Effector CD4-positive, alpha-beta T cell (primary cell): ENCODE results near the gene FMNL1.

Experiments used
- DNase-seq: peaks from one replicate; pipeline ENCODE4 v3.0.0-alpha.2; 2020

FMNL1 gene

DNA sequence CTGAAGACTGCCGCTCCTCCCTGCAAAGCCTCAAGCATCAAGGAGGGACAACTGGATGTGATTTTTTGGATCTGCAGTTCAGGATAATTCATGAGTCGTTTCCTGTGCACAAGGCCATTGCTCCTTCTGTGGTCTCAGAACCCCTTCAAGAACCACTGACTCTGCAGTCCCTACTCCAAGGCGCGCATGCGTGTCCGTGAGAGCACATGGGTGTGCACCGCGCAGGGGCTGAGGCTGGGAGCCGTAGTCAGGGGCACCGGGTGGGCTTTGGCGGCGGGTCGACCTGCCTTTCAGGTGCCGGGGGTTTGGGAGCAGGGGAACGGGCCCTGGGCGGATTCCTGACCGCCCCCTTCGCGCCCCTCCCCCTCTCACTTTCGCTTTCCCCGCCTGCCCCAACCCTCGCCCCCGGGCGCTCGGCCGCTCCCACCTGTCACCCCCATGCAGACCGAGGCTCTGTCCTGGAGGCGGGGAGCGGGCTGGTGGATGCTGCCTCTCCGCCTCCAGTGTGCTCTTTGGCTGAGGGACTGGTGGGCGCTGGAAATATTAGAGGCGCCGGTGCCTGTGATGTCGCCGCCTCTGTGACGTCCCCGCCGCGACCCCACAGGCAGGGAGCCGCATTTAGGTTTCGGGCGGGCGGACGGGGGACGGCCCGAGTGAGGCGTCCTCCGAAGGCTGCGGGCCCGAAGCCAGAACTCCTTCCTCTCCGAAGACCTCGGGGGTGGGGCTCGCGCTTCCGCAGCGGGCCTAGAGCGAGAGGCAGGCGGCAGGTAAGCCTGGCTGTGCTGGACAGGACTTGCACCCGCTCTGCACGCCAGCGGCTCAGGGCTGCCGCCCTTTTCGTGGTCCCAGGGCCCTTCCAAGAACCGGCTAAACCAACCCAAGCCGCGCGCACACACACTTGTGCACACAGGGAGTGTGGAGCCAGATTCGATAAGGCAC lies 40.2 kb downstream of the FMNL1 start, which contains the start of gene SPATA32:
TSS of gene SPATA32 (minus strand) at position 518 of the 939 bp plus-strand sequence. CDS start at position 440, 78 bp downstream.
- DNase-seq = peak; percentile 44

DNA sequence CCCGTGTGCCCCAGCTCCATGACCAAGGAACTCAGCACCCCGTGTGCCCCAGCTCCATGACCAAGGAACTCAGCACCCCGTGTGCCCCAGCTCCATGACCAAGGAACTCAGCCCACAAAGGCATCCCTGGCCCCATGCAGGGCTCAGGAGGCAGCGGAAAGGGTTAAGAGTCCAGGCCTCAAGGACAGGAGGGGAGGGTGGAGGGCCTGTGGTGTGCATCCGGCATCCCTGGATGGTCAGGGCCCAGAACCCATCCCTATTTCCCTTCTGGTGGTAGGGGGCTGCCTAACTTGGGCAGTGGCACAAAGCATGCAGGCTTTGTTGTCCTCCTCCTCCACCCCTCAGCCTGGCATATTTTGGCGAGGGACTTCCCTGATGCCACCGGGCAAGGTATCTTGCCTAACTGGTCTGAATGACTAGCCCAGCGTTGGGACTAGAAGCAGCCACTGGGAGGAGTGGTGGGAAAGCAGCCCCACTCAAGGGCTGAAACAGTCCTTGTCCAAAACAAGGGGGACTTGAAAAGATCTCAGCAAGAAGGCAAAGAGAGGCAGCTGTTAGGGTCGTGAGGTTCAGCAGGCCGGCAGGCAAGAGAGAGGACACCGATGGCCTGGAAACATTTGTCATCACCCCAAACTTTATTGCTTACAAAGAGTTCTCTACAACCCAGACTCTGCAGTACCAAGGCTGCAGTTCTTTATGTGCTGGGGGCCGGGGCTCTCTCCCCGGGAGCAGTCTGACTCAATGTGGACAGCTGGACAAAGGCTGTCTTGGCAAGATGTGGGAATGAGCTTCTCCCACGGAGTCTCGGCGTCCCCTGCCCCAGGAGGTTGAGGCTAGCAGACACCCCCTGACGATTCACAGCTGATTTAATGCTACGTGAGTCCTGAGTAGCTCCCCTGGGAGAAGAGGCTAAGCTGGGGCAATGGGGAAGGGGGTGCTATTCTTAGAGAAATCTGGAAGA lies 41.1 kb downstream of the FMNL1 start:
- DNase-seq = no peak

GRCh38 chr17:45263477-45263860 lies 41.8 kb downstream of the FMNL1 start:
- DNase-seq = no peak

GRCh38 chr17:45264430-45264829 lies 42.7 kb downstream of the FMNL1 start:
- no peak for DNase-seq

DNA sequence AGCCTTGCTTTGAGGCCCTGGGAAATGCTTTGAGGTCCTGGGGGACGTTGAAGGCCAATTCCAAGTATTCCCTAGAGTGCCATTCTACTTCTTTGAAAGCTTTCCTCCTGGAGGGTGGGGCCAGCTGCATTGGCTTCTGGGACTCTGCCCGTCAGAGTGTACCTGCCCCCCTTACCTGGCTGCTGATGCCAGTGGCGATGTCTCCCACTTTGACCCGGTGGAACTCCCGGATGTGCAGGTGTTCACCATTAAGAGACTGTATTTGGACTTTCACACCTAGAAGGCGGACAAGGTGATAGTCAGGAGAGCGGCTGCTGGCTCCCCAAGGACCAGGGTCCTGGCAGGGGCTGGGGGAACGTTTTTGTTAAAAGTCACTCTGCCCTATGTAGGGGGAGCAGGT lies 43.3 kb downstream of the FMNL1 start:
- DNase-seq = no peak

DNA sequence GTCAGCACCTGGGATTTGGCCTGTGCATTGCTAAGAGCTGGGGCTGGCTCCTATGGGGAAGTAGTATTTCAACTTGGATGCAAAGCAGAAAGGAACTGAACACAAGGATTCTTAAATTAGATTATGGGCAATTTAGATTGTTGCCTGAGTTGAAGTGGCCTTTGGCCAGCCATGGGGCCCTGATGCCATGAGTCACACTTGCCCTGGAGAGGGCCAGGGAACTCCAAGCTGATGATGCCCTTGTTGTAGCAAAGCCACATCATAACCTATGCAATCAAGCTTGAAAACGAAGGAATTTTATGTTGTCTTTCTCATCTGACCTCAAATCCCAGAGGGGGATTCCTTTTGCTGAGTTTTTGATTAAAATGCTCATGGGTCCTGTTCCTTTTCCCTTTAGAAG lies 44.1 kb downstream of the FMNL1 start:
- no peak for DNase-seq

DNA sequence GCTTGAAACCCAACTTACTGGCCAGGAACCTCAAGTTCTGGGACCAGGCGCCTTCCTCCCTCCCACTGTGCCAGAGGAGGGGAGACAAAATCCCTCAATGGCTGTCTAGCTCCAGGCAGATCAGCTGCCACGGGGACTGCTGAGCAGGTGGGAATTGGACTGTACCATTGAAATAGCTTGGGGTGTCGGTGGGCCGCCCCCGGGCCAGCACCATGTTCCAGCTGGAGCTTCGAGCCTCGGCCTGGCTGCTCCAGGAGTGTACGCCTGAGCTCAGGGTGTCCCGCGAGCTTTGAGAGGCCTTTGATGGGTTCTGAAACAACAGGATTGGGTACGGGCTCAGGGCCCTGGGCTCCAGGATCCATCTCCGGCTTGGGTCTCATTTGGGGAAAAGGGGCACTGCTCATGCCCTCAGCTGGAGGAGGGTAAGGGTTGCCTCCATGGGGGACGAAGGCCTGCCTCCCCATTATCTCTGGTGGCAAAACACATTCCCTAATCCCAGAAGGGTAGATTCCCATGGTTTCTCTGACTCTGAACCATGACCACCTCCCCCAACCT lies 44.8 kb downstream of the FMNL1 start:
- DNase-seq = no peak

- no peak for DNase-seq
These were observed 45.9 kb downstream of the FMNL1 start for GRCh38 chr17:45267436-45268055.

DNA sequence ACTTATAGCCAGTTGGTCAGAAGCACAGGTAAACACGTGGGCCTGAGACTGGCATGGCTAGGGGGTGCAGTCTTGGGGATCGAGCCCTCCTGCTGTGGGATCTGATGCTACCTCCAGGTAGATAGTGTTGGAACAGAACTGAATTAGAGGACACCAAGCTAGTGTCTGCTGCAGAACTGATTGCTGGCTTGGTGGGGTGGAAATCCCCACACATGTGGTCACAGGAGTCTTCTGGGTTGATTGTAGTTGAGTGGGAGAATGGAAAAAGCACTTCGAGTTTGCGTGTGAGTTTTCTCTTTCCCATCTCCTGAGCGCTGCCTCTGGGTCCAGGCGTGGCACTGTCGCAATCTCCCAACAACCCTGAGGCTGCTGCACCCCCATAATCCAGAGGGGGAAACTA lies 48.2 kb downstream of the FMNL1 start:
- DNase-seq = no peak

DNA sequence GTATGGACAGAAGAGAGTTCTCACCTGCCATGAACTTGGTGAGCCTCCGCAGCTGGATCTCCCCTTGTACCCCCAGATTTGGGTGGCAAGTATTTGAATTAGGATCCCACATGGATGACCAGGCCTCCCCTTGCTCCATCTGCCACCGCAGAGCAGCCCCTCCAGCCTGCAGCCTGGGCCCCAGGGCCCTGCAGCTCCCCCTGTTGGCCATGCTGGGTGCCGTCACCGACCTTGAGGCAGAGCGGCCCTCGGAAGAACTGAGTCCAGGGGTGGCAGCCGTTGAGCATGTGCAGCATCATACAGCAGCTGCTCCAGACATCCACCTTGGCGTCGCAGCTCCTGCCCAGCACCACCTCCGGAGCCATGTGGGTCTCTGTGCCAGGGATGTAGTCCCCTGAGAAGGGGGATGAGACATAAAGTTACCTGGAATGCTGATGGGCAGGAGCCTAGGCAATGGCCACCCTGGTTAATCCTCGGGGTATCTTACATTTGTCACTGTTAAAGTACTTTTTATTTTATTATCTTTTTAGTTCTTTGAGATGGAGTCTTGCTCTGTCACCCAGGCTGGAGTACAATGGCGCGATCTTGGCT lies 49.2 kb downstream of the FMNL1 start:
- peak; percentile 49 for DNase-seq

- DNase-seq = no peak
These were observed 49.9 kb downstream of the FMNL1 start for GRCh38 chr17:45271603-45272002.

DNA sequence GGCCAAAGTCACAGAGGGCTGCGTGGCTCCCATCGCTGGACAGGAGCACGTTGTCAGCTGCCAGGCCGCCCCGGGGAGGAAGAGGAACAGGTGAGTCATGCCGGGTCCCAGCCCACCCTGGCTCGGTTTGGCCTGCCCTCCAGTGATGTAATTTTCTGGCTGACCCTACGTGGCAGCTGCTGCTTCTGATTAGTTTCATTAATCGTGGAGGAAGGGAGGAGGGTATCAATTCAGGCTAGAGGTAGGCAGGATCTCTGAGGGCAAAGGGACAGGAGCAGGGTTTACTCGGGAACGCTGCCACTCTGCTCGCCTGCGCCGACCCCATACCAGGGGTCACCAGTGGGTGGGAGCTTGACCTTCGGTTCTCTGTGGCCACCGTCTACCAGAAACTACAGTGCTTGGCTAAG lies 51.9 kb downstream of the FMNL1 start:
- DNase-seq = no peak

- no peak for DNase-seq
These were observed 52.3 kb downstream of the FMNL1 start for GRCh38 chr17:45274033-45274432.

DNA sequence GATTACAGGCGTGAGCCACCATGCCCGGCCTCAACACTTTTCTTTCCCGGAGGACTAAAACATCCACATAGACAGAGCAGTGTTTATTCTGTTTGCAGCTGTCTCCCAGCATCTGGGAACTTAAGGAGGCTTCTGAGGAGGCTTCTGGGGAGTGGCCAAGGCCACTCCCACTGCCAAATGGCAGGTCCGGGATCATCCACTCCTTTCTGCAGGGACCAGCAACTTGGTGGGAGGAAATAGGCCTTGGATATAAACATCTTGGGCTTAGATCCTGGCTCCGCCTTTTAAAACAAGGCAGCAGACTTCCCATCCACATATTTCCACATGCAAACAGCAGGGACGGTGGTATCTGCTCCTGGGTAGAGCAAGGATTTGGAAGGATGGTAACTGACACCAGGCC lies 54.3 kb downstream of the FMNL1 start:
- DNase-seq = no peak

DNA sequence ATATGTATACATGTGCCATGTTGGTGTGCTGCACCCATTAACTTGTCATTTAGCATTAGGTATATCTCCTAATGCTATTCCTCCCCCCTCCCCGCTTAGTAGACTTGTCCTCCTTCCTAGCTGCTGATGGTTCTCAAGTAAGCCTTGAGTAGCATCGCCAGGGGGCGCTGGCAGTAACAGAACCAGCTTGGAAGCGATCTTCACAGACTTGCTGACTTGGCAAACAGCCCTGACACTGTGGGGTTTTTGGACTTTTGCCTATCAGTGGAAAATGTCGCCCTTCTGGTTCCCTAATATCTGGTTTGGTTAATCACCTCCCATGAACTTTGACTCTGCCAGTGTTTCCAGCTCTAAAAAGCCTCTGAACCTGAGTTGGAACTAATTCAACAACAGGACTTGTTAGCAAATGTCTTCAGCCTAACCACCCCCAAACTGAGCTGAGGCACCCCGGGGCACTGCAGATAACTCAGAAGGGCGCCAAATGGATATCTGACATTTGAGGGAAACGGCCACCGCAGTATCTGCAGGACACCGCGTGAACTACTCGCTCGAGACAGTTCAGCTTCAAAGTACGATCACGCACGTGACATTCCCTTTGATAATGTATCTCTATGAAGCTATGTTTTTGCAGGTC lies 55.6 kb downstream of the FMNL1 start:
- peak; percentile 87 for DNase-seq

DNA sequence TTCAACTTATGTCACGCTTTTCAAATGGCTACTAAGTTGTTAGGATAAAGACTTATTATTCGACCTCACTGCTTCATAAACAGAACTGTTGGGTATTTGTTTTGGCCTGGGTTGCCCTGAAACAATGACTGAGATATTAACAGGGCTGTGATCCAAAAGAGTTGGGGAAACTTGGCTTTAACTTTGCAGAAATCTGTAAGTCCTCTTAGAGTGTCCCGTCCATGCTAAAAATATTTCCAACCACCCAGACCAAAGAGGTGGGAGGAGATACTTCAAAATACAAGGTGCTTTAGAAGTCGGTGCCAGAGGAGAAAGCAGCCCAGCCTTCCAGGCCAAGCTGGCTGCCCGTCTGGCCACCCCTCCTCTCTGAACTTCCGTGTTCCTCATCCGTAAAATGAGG lies 56.3 kb downstream of the FMNL1 start:
- DNase-seq = no peak

DNA sequence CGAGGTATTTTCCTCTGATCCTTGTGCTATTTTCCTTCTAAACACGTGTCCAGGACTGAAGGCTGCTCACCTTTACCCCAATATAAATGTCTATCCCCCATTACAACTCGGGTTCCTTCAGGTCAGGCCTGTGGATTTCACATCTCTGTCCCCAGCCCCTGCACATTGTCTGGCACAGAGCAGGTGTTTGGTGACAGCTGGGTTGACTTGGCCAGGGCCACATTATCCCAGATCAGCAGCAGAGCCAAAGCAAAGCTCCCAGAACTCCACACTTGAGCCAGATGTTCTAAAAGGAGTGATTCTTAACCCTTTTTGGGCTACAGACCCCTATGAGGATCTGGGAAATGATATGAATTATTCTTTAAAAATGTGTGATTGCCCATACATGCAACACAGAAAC lies 58.2 kb downstream of the FMNL1 start:
- no peak for DNase-seq

- no peak for DNase-seq
These were observed 61.3 kb downstream of the FMNL1 start for GRCh38 chr17:45282683-45283644.

- no peak for DNase-seq
These were observed 62.0 kb downstream of the FMNL1 start for GRCh38 chr17:45283711-45284110.
